Activated CD4-positive, alpha-beta T cell treated with anti-CD3 and anti-CD28 coated beads, Interleukin-2, amount 10 ng/mL, durations not matched to agents 7 days and 5 days (primary cell): ENCODE measurements around the gene PRDM1. TPM values are rescaled to one million over a fixed set of nuclear protein-coding genes. Genes with fewer than 3 reads are reported as not detected.

Source experiments
- CTCF ChIA-PET: fragments of 350-600 bp; sonication (Branson Sonifier 250); formaldehyde crosslinking; loops from one replicate; lab custom pipeline; 2021; ENCODE audit warnings: antibody characterized with exemption; lab: Charles Lee
- POLR2A ChIA-PET: fragments of 350-600 bp; sonication (Branson Sonifier 250); formaldehyde crosslinking; loops from one replicate; lab custom pipeline; 2021; ENCODE audit warnings: antibody characterized with exemption; lab: Charles Lee
- DNase-seq: peaks from one replicate; pipeline ENCODE4 v3.0.0-alpha.2; 2020
- H3K27ac Mint-ChIP-seq: one replicate; pipeline ENCODE4 v1.8.0; 2021; ENCODE audit warnings: mild to moderate bottlenecking, moderate library complexity, mixed read lengths
- H3K27me3 Mint-ChIP-seq: one replicate; pipeline ENCODE4 v1.8.0; 2021; ENCODE audit warnings: mixed read lengths
- H3K36me3 Mint-ChIP-seq: one replicate; pipeline ENCODE4 v1.8.0; 2021; ENCODE audit warnings: low read depth, mixed read lengths
- H3K4me1 Mint-ChIP-seq: one replicate; pipeline ENCODE4 v1.8.0; 2021; ENCODE audit warnings: mixed read lengths
- H3K4me3 Mint-ChIP-seq: one replicate; pipeline ENCODE4 v1.8.0; 2021; ENCODE audit warnings: mild to moderate bottlenecking, moderate library complexity, mixed read lengths
- H3K9me3 Mint-ChIP-seq: one replicate; pipeline ENCODE4 v1.8.0; 2021; ENCODE audit warnings: mixed read lengths
- total RNA-seq, 2 experiments: library from RNA; stranded (reverse); gene quantifications; one replicate each; pipeline ENCODE4 v1.2.3, GENCODE V29; 2021

The PRDM1 gene
- total RNA-seq, 2 experiments from 2014 or later: 27.1 to 30.8 TPM

- ChIA-PET CTCF (interaction anchor here (0.9 to 1.9 kb wide), 4 partner anchors 9 to 42 kb away, joined by 3 to 11 read pairs (median 6); no protein-coding TSS in a partner anchor), POLR2A (no interaction called here)
- no peak overlapping the region for H3K27ac Mint-ChIP-seq
These were observed 30.6 kb upstream of the PRDM1 start for GRCh38 chr6:106055489-106055888.

GRCh38 chr6:106056060-106056745 lies 29.9 kb upstream of the PRDM1 start:
- Mint-ChIP-seq H3K36me3 (no peaks in the 10 kb centered on the region), H3K4me1 (peaks cover 29% of the 10 kb centered on the region), H3K27me3 (peaks cover 2% of the 10 kb centered on the region), H3K27ac (peak overlapping the region; percentile 27), H3K9me3 (peaks cover 2% of the 10 kb centered on the region), H3K4me3 (peak overlapping the region; percentile 23)
- ChIA-PET POLR2A (no interaction called here), CTCF (interaction anchor here (0.6 to 1.9 kb wide), 7 partner anchors 8 to 194 kb away, joined by 3 to 11 read pairs (median 3); no protein-coding TSS in a partner anchor)
- DNase-seq: peak; percentile 37

More at GRCh38 chr6:106055489-106055888, 30.6 kb upstream of the PRDM1 start:
- no peak for DNase-seq
- Mint-ChIP-seq H3K9me3 (peaks cover 2% of the 10 kb centered on the region), H3K4me3 (no peak overlapping the region), H3K4me1 (peaks cover 33% of the 10 kb centered on the region), H3K36me3 (no peaks in the 10 kb centered on the region), H3K27me3 (peaks cover 2% of the 10 kb centered on the region)

GRCh38 chr6:106056746-106057390 lies 29.3 kb upstream of the PRDM1 start:
- DNase-seq: no peak
- ChIA-PET POLR2A (no interaction called here), CTCF (interaction anchor here (0.6 to 1.9 kb wide), 6 partner anchors 8 to 195 kb away, joined by 3 to 11 read pairs (median 3); no protein-coding TSS in a partner anchor)
- peak overlapping the region; percentile 44 for H3K27ac Mint-ChIP-seq
- peak overlapping the region; percentile 9 for H3K4me3 Mint-ChIP-seq
- H3K27me3 Mint-ChIP-seq: peaks cover 5% of the 10 kb centered on the region
- no peaks in the 10 kb centered on the region for H3K36me3 Mint-ChIP-seq
- H3K9me3 Mint-ChIP-seq: peaks cover 7% of the 10 kb centered on the region
- H3K4me1 Mint-ChIP-seq: peaks cover 25% of the 10 kb centered on the region

- Mint-ChIP-seq H3K4me1 (peaks cover 27% of the 10 kb centered on the region), H3K27me3 (peaks cover 4% of the 10 kb centered on the region), H3K36me3 (no peaks in the 10 kb centered on the region), H3K27ac (no peak overlapping the region), H3K9me3 (peaks cover 7% of the 10 kb centered on the region), H3K4me3 (no peak overlapping the region)
- ChIA-PET POLR2A (no interaction called here), CTCF (interaction anchor here (1.2 kb wide), 1 partner anchor 27 kb away, joined by 4 read pairs; the partner anchor contains the start of gene PRDM1)
- DNase-seq: no peak
These were observed 26.8 kb upstream of the PRDM1 start for GRCh38 chr6:106059331-106059730.

GRCh38 chr6:106060167-106060566 lies 26.0 kb upstream of the PRDM1 start:
- ChIA-PET CTCF (interaction anchor here (0.7 to 1.2 kb wide), 2 partner anchors 26 to 166 kb away, joined by 3 to 4 read pairs; partner anchors contain the start of gene PRDM1), POLR2A (no interaction called here)
- H3K36me3 Mint-ChIP-seq: no peaks in the 10 kb centered on the region
- peaks cover 26% of the 10 kb centered on the region for H3K4me1 Mint-ChIP-seq
- no peak for DNase-seq
- H3K27ac Mint-ChIP-seq: no peak overlapping the region
- no peak overlapping the region for H3K4me3 Mint-ChIP-seq
- H3K9me3 Mint-ChIP-seq: peaks cover 7% of the 10 kb centered on the region
- H3K27me3 Mint-ChIP-seq: peaks cover 4% of the 10 kb centered on the region

GRCh38 chr6:106063448-106063850 lies 22.7 kb upstream of the PRDM1 start:
- Mint-ChIP-seq H3K27me3 (peaks cover 9% of the 10 kb centered on the region), H3K36me3 (peaks cover 2% of the 10 kb centered on the region), H3K9me3 (peaks cover 7% of the 10 kb centered on the region), H3K27ac (no peak overlapping the region), H3K4me3 (no peak overlapping the region), H3K4me1 (peaks cover 2% of the 10 kb centered on the region)
- DNase-seq: no peak
- ChIA-PET POLR2A (no interaction called here), CTCF (interaction anchor here (0.5 to 1.6 kb wide), 5 partner anchors 9 to 413 kb away, joined by 3 to 5 read pairs (median 4); no protein-coding TSS in a partner anchor)

DNA sequence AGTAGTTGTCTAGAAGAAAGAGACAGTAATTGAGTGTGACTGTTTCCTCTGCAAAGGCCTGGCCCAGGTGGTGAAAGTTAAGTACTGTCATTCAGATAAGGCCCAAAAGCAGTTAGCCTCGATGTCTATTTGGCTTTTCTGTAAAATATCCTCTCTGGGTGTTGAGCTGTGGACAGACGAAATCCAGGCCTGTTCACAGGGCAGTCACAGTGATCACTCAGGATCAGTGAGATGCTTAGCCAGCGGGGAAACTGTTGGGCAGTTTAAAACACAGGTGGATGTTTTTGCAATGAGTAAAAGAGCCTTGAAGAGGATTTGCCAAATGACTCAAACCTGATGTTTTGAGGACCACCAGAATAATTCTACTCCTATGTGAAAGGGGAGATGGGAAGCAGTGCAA lies 22.0 kb upstream of the PRDM1 start:
- H3K4me3 Mint-ChIP-seq: no peak overlapping the region
- peaks cover 2% of the 10 kb centered on the region for H3K4me1 Mint-ChIP-seq
- no peak for DNase-seq
- peaks cover 2% of the 10 kb centered on the region for H3K36me3 Mint-ChIP-seq
- ChIA-PET CTCF (interaction anchor here (0.5 to 2.1 kb wide), 4 partner anchors 8 to 414 kb away, joined by 3 to 7 read pairs (median 4); no protein-coding TSS in a partner anchor), POLR2A (no interaction called here)
- H3K9me3 Mint-ChIP-seq: peaks cover 7% of the 10 kb centered on the region
- H3K27me3 Mint-ChIP-seq: peaks cover 10% of the 10 kb centered on the region
- no peak overlapping the region for H3K27ac Mint-ChIP-seq

- no peak overlapping the region for H3K4me3 Mint-ChIP-seq
- peaks cover 2% of the 10 kb centered on the region for H3K36me3 Mint-ChIP-seq
- CTCF ChIA-PET: interaction anchor here (1.2 to 2.1 kb wide), 2 partner anchors 9 to 170 kb away, joined by 3 to 7 read pairs; no protein-coding TSS in a partner anchor
- H3K27me3 Mint-ChIP-seq: peaks cover 16% of the 10 kb centered on the region
- no peak for DNase-seq
- no peak overlapping the region for H3K27ac Mint-ChIP-seq
- H3K9me3 Mint-ChIP-seq: peaks cover 7% of the 10 kb centered on the region
- peaks cover 2% of the 10 kb centered on the region for H3K4me1 Mint-ChIP-seq
- POLR2A ChIA-PET: no interaction called here
These were observed 21.4 kb upstream of the PRDM1 start for GRCh38 chr6:106064756-106065155.

DNA sequence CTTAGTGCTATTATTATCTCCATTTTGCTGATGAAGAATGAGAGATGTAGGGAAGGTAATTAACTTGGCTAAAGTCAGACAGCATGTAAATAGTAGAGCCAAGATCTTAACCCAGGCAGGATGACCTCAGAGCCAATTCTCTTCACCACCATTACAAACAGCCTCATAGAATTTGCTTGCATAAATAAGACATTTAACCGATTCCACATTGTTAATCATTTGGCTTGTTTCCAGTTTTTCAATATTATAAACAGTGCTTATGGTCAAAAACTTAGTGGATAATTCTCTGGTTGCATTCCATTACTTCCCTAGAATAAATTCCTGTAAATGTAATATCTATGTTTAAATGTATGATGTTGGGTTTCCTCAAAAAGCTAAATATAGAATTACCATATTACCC lies 19.1 kb upstream of the PRDM1 start:
- POLR2A ChIA-PET: no interaction called here
- H3K36me3 Mint-ChIP-seq: peaks cover 2% of the 10 kb centered on the region
- H3K4me3 Mint-ChIP-seq: no peak overlapping the region
- CTCF ChIA-PET: no interaction called here
- peaks cover 21% of the 10 kb centered on the region for H3K27me3 Mint-ChIP-seq
- no peak overlapping the region for H3K27ac Mint-ChIP-seq
- H3K4me1 Mint-ChIP-seq: peaks cover 2% of the 10 kb centered on the region
- H3K9me3 Mint-ChIP-seq: peaks cover 2% of the 10 kb centered on the region
- no peak for DNase-seq

DNA sequence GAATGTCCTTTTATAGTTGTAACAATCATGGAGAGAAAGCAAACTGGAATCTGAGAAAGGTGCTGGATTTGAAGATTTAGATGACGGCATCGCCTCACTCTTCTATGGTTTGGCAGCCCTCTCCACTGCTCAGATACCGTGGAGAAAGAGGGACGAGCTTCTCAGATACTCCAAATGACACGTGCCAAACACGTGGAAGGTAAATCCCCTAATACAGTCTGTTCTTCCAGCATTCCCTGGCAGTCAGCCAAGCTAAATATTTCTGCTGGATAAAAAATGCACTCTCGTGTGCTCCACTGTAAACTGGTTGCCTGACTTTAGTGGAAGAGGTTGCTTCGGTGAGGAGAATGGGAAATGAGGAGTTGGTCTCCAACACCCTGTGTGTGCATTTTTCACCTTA lies 16.7 kb upstream of the PRDM1 start:
- Mint-ChIP-seq H3K27me3 (peaks cover 22% of the 10 kb centered on the region), H3K27ac (no peak overlapping the region), H3K4me3 (no peak overlapping the region), H3K4me1 (no peaks in the 10 kb centered on the region), H3K36me3 (peaks cover 3% of the 10 kb centered on the region), H3K9me3 (no peaks in the 10 kb centered on the region)
- DNase-seq: no peak
- POLR2A ChIA-PET: no interaction called here
- CTCF ChIA-PET: interaction anchor here (1.0 kb wide), 1 partner anchor 50 kb away, joined by 3 read pairs; no protein-coding TSS in a partner anchor

DNA sequence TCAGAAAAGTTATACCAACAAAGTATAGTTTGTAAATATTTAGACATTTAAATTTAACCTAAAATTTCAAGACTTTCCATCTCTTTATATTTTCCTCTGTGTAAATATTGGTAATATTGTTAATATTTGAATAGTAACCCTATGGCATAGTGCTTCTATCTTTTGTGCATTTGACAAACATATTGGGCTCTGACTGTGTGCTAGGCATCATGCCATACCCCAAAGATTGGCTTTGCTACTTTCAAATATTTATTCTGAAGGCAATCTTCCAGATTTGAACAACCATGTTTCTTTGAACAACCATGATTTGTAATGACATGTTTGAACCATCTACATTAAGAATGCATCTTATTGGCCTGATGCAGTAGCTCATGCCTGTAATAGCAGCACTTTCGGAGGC lies 15.5 kb upstream of the PRDM1 start:
- Mint-ChIP-seq H3K4me3 (no peak overlapping the region), H3K36me3 (peaks cover 3% of the 10 kb centered on the region), H3K4me1 (no peaks in the 10 kb centered on the region), H3K27me3 (peaks cover 22% of the 10 kb centered on the region), H3K27ac (no peak overlapping the region), H3K9me3 (no peaks in the 10 kb centered on the region)
- POLR2A ChIA-PET: no interaction called here
- CTCF ChIA-PET: no interaction called here
- no peak for DNase-seq

DNA sequence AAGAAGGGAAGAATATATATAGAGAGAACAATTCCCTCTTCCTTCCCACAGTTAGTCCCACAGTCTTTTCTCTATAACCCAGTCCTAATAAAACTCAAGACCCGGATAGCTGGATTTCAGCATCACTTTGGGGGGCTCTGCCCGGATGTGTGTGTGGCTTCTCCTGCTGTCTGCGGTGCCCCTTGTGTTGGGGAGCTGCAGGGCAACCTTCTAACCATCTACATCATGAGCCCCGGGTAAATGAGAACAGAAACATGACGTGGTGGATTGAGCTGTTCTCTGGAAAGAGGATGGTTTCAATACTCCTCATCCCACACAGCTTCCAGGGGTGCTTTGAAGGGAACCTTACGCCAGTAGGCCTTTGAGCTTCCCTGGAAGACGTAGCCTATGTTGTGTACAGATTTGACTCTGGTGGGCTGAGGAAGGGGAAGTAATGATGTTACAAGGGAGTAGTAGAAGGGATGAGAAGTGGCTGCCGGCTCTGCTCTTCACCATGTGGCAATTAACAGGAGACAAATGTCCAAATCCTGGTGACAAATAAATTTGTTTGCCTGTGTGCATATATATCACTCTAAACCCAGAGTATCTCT lies 13.5 kb upstream of the PRDM1 start:
- ChIA-PET CTCF (interaction anchor here (0.6 to 2.0 kb wide), 4 partner anchors 9 to 241 kb away, joined by 3 to 5 read pairs (median 4); no protein-coding TSS in a partner anchor), POLR2A (no interaction called here)
- peaks cover 1% of the 10 kb centered on the region for H3K36me3 Mint-ChIP-seq
- peaks cover 19% of the 10 kb centered on the region for H3K27me3 Mint-ChIP-seq
- H3K4me1 Mint-ChIP-seq: no peaks in the 10 kb centered on the region
- H3K9me3 Mint-ChIP-seq: no peaks in the 10 kb centered on the region
- no peak for DNase-seq
- H3K27ac Mint-ChIP-seq: no peak overlapping the region
- no peak overlapping the region for H3K4me3 Mint-ChIP-seq
